GM12872 (cell line): ENCODE results near the gene PLSCR2.

Experiments
- CTCF ChIP-seq: IDR thresholded peaks from 3 replicates; pipeline ENCODE4 v1.5.1; 2011; ENCODE audit warnings: low read depth, mild to moderate bottlenecking, low read length, moderate library complexity; ENCODE audit not compliant: insufficient read depth

Gene PLSCR2

DNA sequence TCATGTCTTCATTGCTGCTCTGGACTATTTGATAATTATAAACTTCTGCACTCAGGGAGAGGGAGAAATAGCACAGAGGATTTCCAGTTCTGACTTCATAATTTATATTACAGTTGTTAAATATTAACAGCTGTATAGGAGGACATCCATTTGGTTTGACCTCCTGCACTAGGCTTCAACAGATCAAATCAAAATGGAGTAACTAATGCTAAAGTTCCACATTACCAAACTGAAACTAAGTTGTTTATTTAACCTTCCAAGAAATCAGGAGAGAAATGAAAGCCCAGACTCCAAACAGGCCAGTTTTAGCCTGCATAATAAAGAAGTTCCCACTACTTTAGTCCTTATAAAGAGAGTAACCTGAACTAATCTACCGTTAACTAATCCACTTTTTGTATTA, 4.6 kb downstream of the PLSCR2 start:
- TF ChIP-seq CTCF, result no peak

DNA sequence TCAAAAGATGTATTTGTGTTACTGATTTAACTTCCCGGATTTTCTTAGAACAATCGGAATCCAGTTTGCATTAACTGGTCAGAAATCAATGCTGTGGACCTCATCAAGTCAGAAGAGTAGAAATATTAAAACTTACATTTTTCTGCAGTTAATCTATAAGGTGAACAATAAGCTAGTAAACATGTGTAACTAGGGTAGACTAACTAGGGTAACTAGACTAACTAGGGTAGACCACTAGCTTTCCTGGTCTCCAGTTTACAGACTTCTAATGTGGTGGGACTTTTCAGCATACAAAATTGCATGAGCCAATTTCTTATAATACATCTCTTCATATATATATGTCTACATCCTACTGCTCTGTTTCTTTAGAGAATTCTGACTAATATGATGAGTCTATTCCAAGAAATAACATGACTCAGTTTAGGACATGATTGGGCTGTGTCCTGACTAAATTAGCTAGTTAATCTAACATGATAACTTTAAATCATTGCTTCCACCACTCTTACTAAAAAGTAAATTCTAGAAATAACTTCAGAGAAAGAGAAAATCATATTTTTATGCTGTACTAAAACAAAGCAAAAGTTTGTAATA, 5.3 kb downstream of the PLSCR2 start:
- TF ChIP-seq CTCF, result no peak

DNA sequence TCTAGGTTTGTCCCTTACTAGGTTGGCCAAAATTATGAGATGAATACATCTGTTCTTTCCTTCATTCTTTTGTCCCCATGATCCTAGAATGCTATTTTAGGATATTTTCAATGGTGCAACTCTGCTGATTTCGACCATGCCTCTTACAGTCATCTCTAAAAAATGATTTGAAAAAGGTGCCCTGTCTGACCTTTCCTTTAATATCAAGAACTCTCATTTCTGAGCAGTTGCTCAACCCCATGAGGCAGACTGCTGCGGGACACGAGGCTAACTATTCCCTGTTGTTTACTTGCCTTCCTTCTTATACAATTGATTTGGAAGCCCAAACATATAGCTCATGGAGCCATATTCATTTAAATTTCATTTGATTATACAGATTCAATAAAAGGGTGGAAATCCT, 14.6 kb downstream of the PLSCR2 start:
- TF ChIP-seq CTCF, result no peak

DNA sequence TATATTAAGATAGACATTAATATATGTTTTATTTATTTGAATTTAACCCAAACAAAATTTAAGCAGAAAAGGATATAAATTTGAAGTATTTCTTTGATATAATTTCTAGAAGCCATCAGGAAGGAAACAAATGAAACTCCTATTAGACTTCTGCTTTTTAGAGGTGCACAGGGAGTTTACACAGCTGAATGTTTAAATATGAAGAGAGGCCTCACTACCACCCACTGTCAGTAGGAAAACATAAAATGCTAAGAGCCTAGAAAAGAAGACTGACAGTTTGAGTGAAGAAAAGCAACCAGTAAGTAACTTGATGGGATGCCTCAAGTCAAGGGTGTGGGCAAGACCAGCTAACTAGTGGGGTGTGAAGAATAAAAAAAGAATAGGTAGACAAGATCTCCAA, 19.7 kb downstream of the PLSCR2 start:
- no peak for TF ChIP-seq CTCF

GRCh38 chr3:146449076-146449475, 20.3 kb downstream of the PLSCR2 start:
- no peak for TF ChIP-seq CTCF

- TF ChIP-seq CTCF, result no peak
Measured at GRCh38 chr3:146446026-146446425, 23.3 kb downstream of the PLSCR2 start.

DNA sequence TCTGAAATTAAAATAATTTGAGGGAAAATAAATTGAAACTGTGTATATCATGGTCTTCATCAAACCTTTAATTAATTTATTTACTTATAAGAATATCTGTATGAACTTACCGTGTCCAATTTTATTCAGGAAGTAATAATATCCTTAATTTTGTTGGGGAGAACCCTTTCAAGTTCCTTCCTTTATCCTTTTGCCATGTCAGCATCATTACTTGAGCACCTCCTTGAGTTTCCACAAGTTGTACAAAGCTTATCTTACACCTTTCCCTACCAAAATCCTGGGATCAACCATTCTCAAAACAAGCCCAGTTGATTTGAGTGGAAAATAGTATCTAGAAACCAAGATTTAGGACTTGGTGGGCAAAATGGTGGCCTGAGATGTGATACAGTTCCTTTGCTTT, 37.3 kb downstream of the PLSCR2 start:
- TF ChIP-seq CTCF, result no peak

- TF ChIP-seq CTCF, result no peak
Measured at GRCh38 chr3:146431240-146431639, 38.1 kb downstream of the PLSCR2 start.
